Measurements from ENCODE around the gene SNRPD2.

The SNRPD2 gene

DNA sequence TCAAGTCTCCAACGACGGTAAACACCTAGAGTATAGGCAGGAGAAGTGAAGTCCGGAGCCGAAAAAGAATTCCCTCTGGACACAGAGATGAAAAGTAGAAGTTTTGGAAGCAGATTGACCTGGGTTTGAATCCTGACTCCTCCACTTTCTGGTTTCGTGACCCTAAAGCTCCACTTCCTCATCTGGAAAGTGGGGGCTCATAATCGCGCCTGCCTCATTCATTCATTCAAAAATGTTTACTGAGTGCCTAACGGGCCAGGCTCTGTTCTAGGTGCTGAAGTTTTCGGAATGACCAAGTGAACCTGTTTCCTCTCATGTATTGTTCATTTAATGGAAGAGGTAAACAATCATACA is 45.4 kb downstream of the SNRPD2 start:
- TF ChIP-seq ZNF565 (CRISPR knock-in tag; conservative IDR thresholded peaks at IDR 0.05; ENCODE audit: low read depth) (no peak), SNAI2 (CRISPR knock-in tag; IDR thresholded peaks at IDR 0.05) (0 out of 2 replicates have a peak, but pooled peaks have one; percentile 14)
- ATAC-seq = no peak

DNA sequence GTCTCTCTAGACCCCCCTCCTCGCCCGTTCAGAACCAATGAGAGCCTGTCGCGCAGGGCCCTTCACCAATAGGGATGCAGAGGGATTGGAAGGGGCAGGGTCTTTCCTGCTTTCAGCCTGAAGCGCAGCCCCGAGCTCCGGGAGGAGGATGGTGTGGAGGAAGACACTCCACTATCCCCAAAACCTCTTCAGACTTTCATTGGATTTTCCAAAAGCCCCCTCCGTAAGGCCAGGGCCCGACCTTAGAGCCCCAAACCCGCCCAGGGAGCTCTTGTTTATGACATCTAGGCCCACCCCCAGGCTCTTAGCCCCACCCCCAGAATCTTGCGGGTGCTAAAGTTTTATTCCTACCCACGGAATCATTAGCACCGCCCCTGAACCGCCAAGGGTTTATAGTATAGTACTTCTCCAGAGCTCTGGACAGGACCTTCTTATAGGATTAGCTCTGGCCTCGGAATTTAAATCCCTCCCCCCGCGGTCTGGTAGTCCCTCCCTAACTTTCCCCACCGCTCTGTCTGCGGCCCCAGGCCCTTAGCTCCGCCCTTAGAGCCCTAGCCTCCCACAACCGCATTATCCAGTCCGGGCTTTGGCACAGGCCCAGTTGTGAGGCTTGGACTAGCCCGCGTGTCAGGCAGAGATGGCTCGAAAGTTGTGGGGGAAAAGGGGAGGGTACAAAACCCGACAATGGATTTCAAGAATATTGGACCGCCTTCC is 46.0 kb downstream of the SNRPD2 start:
- peak; percentile 95 for ATAC-seq
- TF ChIP-seq, protein P1, sequence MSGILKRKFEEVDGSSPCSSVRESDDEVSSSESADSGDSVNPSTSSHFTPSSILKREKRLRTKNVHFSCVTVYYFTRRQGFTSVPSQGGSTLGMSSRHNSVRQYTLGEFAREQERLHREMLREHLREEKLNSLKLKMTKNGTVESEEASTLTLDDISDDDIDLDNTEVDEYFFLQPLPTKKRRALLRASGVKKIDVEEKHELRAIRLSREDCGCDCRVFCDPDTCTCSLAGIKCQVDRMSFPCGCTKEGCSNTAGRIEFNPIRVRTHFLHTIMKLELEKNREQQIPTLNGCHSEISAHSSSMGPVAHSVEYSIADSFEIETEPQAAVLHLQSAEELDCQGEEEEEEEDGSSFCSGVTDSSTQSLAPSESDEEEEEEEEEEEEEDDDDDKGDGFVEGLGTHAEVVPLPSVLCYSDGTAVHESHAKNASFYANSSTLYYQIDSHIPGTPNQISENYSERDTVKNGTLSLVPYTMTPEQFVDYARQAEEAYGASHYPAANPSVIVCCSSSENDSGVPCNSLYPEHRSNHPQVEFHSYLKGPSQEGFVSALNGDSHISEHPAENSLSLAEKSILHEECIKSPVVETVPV (CRISPR knock-in tag; IDR thresholded peaks at IDR 0.05) = 0 out of 2 replicates have a peak, but pooled peaks have one; percentile 61
- TF ChIP-seq ZNF70 (CRISPR knock-in tag; IDR thresholded peaks at IDR 0.05) = peak; percentile 27; the same call in 1 of the 2 replicates
- no peak for TF ChIP-seq ARNTL (CRISPR knock-in tag; IDR thresholded peaks at IDR 0.05; ENCODE audit: borderline replicate concordance, low read depth)
- no peak for TF ChIP-seq CSDC2 (CRISPR knock-in tag; IDR thresholded peaks at IDR 0.05)
- TF ChIP-seq, protein P2, sequence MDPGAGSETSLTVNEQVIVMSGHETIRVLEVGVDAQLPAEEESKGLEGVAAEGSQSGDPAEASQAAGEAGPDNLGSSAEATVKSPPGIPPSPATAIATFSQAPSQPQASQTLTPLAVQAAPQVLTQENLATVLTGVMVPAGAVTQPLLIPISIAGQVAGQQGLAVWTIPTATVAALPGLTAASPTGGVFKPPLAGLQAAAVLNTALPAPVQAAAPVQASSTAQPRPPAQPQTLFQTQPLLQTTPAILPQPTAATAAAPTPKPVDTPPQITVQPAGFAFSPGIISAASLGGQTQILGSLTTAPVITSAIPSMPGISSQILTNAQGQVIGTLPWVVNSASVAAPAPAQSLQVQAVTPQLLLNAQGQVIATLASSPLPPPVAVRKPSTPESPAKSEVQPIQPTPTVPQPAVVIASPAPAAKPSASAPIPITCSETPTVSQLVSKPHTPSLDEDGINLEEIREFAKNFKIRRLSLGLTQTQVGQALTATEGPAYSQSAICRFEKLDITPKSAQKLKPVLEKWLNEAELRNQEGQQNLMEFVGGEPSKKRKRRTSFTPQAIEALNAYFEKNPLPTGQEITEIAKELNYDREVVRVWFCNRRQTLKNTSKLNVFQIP (CRISPR knock-in tag; IDR thresholded peaks at IDR 0.05; ENCODE audit: borderline replicate concordance, low read depth) = no peak
- TF ChIP-seq TCF4 (CRISPR knock-in tag; IDR thresholded peaks at IDR 0.05; ENCODE audit: borderline replicate concordance) = no peak
- no peak for TF ChIP-seq PPARA (CRISPR knock-in tag; IDR thresholded peaks at IDR 0.05; ENCODE audit: borderline replicate concordance)
- 0 out of 2 replicates have a peak, but pooled peaks have one; percentile 54 for TF ChIP-seq ZFP3 (CRISPR knock-in tag; IDR thresholded peaks at IDR 0.05)
- TF ChIP-seq SNAI2 (CRISPR knock-in tag; IDR thresholded peaks at IDR 0.05) = no peak
- no peak for TF ChIP-seq TOX (CRISPR knock-in tag; IDR thresholded peaks at IDR 0.05; ENCODE audit: borderline replicate concordance)
- 0 out of 2 replicates have a peak, but pooled peaks have one; percentile 56 for TF ChIP-seq GLIS3 (CRISPR knock-in tag; IDR thresholded peaks at IDR 0.05)
- TF ChIP-seq, protein P3, sequence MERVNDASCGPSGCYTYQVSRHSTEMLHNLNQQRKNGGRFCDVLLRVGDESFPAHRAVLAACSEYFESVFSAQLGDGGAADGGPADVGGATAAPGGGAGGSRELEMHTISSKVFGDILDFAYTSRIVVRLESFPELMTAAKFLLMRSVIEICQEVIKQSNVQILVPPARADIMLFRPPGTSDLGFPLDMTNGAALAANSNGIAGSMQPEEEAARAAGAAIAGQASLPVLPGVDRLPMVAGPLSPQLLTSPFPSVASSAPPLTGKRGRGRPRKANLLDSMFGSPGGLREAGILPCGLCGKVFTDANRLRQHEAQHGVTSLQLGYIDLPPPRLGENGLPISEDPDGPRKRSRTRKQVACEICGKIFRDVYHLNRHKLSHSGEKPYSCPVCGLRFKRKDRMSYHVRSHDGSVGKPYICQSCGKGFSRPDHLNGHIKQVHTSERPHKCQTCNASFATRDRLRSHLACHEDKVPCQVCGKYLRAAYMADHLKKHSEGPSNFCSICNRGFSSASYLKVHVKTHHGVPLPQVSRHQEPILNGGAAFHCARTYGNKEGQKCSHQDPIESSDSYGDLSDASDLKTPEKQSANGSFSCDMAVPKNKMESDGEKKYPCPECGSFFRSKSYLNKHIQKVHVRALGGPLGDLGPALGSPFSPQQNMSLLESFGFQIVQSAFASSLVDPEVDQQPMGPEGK (CRISPR knock-in tag; IDR thresholded peaks at IDR 0.05; ENCODE audit: borderline replicate concordance) = peak; percentile 64; the same call in 1 of the 2 replicates

DNA sequence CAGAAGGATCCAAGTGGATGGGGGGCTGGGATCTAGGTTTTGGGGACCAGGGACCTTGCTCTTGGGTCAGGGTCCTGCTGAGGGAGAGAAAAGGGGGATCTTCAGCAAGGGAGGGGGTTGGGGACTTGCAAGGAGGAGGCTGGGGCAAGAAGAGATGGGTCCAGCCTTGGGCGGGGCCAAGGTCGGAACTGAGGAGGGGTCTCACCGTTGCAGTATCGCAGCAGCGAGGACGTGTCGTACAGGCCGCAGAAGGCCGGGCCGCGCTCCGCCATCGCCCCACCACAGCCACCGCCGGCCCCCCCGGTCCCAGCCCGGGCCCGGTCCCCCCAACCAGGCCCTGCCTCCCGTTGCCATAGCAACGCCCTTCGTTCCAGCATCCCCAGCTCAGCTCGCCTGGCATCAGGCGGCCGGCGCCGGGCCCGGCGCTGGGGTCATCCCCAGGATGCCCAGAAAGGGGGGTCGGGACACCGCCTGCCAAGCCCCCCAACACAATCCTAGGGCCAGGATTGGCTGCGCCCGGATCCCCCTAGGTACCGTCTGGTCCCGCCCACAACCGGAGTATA is 46.6 kb downstream of the SNRPD2 start:
- TF ChIP-seq PPARA (CRISPR knock-in tag; IDR thresholded peaks at IDR 0.05; ENCODE audit: borderline replicate concordance) (no peak), ESRRG (CRISPR knock-in tag; IDR thresholded peaks at IDR 0.05) (no peak), ZFP3 (CRISPR knock-in tag; IDR thresholded peaks at IDR 0.05) (no peak), ZFP30 (CRISPR knock-in tag; IDR thresholded peaks at IDR 0.05) (no peak), ZC3H10 (CRISPR knock-in tag; IDR thresholded peaks at IDR 0.05) (no peak)
- TF ChIP-seq, protein P4, sequence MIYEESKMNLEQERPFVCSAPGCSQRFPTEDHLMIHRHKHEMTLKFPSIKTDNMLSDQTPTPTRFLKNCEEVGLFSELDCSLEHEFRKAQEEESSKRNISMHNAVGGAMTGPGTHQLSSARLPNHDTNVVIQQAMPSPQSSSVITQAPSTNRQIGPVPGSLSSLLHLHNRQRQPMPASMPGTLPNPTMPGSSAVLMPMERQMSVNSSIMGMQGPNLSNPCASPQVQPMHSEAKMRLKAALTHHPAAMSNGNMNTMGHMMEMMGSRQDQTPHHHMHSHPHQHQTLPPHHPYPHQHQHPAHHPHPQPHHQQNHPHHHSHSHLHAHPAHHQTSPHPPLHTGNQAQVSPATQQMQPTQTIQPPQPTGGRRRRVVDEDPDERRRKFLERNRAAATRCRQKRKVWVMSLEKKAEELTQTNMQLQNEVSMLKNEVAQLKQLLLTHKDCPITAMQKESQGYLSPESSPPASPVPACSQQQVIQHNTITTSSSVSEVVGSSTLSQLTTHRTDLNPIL (CRISPR knock-in tag; IDR thresholded peaks at IDR 0.05; ENCODE audit: low read depth) = no peak
- TF ChIP-seq, protein P3 (CRISPR knock-in tag; IDR thresholded peaks at IDR 0.05; ENCODE audit: borderline replicate concordance) = no peak
- TF ChIP-seq, protein P2 (CRISPR knock-in tag; IDR thresholded peaks at IDR 0.05; ENCODE audit: borderline replicate concordance, low read depth) = no peak
- peak; percentile 8 for ATAC-seq
